Measurements from ENCODE around the gene UNC93B1.

UNC93B1 gene

DNA sequence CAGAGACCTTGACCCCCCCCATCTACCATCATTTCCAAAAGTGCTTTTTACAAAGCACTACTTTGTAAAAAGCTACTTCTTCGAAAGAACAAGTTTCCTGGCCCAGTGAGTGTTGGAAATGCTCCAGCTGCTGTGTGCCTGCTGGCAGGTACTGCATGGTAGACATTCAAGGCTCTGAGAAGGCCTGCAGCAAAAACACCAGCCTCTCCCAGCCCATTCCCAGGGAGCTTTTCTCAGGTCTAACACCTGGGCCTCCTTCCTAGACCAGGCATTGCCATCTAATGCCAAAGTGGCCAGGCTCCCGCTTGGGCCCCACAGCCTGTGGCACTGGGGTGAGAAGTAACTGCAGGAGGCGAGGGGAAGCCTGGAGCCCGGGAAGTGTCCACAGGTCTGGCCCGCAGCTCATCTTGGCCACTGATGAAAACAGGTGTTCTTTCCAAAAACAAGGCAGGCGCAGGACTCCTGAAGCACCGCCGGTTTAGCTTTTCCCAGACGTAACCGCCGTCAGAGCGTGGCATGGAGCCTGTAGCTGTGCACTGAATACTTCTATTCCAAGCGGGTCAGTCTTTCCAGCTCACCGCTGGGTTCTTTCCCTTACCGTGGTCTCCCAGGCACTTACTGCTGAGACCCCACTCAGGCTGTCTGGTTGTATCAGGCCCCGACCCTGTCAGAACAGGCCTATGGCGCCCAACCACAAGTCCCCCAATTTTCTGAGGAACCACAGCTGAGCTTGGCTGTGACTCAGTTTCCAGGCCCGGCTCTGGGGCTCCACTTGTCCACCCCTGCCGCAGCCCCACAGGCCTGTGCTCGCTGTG lies 33.7 kb upstream of the UNC93B1 start:
- H3K27me3 Mint-ChIP-seq (ENCODE audit: low read depth), result no peaks in the 10 kb centered on the region
- H3K9me3 Mint-ChIP-seq, result no peaks in the 10 kb centered on the region
- H3K36me3 Mint-ChIP-seq (ENCODE audit: low read depth), result peaks cover 5% of the 10 kb centered on the region
- no peak overlapping the region for H3K27ac Mint-ChIP-seq
- peak overlapping the region in 1 of 3 experiments; percentile 12 for H3K4me3 Mint-ChIP-seq
- TF ChIP-seq, protein P1, sequence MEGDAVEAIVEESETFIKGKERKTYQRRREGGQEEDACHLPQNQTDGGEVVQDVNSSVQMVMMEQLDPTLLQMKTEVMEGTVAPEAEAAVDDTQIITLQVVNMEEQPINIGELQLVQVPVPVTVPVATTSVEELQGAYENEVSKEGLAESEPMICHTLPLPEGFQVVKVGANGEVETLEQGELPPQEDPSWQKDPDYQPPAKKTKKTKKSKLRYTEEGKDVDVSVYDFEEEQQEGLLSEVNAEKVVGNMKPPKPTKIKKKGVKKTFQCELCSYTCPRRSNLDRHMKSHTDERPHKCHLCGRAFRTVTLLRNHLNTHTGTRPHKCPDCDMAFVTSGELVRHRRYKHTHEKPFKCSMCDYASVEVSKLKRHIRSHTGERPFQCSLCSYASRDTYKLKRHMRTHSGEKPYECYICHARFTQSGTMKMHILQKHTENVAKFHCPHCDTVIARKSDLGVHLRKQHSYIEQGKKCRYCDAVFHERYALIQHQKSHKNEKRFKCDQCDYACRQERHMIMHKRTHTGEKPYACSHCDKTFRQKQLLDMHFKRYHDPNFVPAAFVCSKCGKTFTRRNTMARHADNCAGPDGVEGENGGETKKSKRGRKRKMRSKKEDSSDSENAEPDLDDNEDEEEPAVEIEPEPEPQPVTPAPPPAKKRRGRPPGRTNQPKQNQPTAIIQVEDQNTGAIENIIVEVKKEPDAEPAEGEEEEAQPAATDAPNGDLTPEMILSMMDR (IDR thresholded peaks at IDR 0.05; ENCODE audit: unreplicated experiment in 3 of 3), result no peak
- H3K4me1 Mint-ChIP-seq, result peaks cover 12% of the 10 kb centered on the region

DNA sequence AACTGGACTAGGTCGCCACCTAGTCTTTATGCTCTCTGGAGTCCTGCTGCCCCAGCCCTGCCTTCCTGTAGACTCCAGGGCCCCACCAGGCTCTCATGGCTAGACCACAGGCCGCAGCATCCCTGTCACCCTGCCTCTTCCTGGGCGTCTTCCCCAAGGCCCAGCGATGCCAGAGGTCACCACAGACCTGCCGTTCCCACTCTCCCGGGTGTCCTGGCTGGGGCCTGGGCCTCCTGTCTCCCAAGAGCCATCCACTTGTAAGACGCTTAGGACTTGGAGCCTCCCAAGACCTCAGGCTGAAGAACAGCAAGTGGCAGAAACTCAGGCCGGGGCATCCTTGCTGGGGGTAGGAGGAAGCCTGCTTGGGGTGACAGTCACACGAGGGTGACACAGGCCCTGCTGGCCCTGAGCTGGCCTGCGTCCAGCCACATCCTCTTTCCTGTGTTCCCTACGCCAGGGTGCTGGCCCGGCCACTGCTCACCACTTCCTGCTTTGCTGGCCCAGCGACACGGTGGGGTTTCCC lies 32.9 kb upstream of the UNC93B1 start:
- peaks cover 5% of the 10 kb centered on the region for H3K36me3 Mint-ChIP-seq (ENCODE audit: low read depth)
- TF ChIP-seq, protein P1 (IDR thresholded peaks at IDR 0.05; ENCODE audit: unreplicated experiment in 3 of 3), result no peak
- H3K4me3 Mint-ChIP-seq, result no peak overlapping the region
- H3K27ac Mint-ChIP-seq, result no peak overlapping the region
- H3K4me1 Mint-ChIP-seq, result peaks cover 12% of the 10 kb centered on the region
- H3K27me3 Mint-ChIP-seq (ENCODE audit: low read depth), result no peaks in the 10 kb centered on the region
- H3K9me3 Mint-ChIP-seq, result no peaks in the 10 kb centered on the region

DNA sequence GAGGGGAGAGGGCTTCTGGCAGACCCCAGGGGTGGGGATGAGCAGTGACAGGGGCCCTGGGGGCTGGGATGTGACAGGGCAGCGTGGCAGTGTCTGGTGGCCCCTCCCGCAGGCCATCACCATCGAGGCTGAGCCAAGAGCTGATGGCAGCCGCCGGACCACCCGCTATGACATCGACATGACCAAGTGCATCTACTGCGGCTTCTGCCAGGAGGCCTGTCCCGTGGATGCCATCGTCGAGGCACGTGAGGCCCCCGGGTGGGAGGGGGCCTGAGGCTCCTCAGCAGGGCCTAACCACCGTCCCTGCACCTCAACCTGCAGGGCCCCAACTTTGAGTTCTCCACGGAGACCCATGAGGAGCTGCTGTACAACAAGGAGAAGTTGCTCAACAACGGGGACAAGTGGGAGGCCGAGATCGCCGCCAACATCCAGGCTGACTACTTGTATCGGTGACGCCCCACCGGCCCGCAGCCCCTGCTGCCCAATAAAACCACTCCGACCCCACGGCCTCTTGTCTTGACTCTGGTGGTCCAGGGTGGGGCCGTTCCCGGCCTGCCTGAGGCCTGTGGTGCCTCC lies 32.3 kb upstream of the UNC93B1 start:
- Mint-ChIP-seq H3K9me3 (no peaks in the 10 kb centered on the region), H3K4me3 (no peak overlapping the region), H3K4me1 (peaks cover 13% of the 10 kb centered on the region), H3K27ac (no peak overlapping the region), H3K36me3 (ENCODE audit: low read depth) (peaks cover 5% of the 10 kb centered on the region), H3K27me3 (ENCODE audit: low read depth) (no peaks in the 10 kb centered on the region)
- TF ChIP-seq, protein P1 (IDR thresholded peaks at IDR 0.05; ENCODE audit: unreplicated experiment in 3 of 3), result no peak

DNA sequence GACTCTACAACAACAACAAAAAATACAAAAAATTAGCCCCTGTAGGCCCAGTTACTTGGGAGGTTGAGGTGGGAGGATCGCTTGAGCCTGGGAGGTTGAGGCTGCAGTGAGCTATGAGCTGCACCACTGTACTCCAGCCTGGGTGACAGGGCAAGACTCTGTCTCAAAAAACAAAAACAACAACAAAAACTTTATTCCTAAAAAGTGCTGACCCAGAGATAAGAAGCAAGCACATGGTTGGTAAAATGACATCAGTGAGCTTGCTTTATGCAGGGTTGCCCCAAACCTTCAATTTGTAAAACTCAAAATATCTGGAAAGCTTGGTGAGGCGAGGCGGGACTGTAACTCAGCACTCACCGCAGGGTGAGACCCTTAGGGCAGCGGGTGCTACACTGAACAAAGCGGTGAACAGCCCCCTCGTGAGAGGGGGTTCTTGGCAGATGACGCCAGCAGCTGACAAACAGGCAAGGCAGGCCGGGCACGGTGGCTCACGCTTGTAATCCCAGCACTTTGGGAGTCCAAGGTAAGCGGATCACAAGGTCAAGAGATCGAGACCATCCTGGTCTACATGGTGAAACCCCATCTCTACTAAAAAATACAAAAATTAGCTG lies 31.5 kb upstream of the UNC93B1 start:
- Mint-ChIP-seq H3K27ac (no peak overlapping the region), H3K4me3 (no peak overlapping the region), H3K4me1 (peaks cover 15% of the 10 kb centered on the region), H3K27me3 (ENCODE audit: low read depth) (no peaks in the 10 kb centered on the region), H3K36me3 (ENCODE audit: low read depth) (peaks cover 5% of the 10 kb centered on the region), H3K9me3 (no peaks in the 10 kb centered on the region)
- TF ChIP-seq, protein P1 (IDR thresholded peaks at IDR 0.05; ENCODE audit: unreplicated experiment in 3 of 3), result no peak

DNA sequence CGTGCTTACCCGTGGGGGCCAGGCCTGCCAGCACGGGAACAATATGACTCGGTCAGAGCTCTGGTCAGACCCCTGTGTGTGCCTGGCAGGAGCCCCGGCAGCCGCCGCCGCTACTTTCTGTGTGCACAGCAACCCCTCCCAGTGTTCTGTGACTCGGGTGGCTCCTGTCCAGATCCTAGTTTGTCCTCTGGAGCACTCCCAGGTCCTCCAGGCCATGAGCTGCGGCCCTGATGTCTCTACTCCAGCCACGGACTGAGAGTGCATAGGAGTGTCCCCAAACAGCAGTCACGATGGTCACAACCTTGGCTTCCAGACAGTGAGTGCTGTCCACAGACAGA lies 29.8 kb upstream of the UNC93B1 start:
- H3K36me3 Mint-ChIP-seq (ENCODE audit: low read depth), result peaks cover 5% of the 10 kb centered on the region
- no peak overlapping the region for H3K27ac Mint-ChIP-seq
- H3K9me3 Mint-ChIP-seq, result no peaks in the 10 kb centered on the region

More for the DNA sequence above, 29.8 kb upstream of the UNC93B1 start:
- H3K4me1 Mint-ChIP-seq, result peaks cover 21% of the 10 kb centered on the region
- no peaks in the 10 kb centered on the region for H3K27me3 Mint-ChIP-seq (ENCODE audit: low read depth)
- TF ChIP-seq, protein P1 (IDR thresholded peaks at IDR 0.05; ENCODE audit: unreplicated experiment in 3 of 3), result no peak
- H3K4me3 Mint-ChIP-seq, result peak overlapping the region; percentile 40 to 79 (median 51)
